ENCODE data around the gene AJAP1.

Gene AJAP1

GRCh38 chr1:4631321-4631720 lies 23.1 kb upstream of the AJAP1 start:
- no peak for DNase-seq

GRCh38 chr1:4633346-4633745 lies 21.1 kb upstream of the AJAP1 start:
- DNase-seq: no peak

- DNase-seq: no peak
Measured at GRCh38 chr1:4634156-4634792, 20.1 kb upstream of the AJAP1 start.

DNA sequence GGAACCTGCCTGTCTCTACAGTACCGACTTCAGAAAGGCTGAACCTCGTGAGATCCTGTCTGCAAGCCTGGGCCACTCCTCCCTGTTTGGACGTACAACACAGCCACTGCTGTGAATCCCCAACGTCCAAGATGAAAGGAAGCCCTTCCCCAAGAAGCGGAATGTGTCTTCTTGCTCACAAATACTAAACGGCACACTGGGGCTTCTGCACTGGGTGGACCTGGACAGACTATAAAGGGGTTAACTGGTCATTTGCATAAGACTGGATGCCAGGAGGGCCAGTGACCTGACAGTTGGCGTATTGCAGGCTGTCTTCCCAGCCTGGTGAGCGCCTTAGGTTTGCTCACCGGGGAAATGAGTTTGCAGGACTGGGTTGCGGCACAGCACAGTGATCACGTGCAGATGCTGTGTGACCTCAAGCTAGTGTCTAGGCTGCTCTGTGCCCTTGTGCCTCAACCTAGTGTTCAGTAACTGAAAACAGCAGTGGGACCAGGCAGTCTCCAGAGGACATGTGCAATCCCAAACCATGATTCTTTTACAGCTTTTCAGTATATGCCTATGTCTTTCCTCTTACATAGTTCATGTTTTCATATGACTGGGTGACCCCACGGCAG lies 19.5 kb upstream of the AJAP1 start:
- no peak for DNase-seq

DNA sequence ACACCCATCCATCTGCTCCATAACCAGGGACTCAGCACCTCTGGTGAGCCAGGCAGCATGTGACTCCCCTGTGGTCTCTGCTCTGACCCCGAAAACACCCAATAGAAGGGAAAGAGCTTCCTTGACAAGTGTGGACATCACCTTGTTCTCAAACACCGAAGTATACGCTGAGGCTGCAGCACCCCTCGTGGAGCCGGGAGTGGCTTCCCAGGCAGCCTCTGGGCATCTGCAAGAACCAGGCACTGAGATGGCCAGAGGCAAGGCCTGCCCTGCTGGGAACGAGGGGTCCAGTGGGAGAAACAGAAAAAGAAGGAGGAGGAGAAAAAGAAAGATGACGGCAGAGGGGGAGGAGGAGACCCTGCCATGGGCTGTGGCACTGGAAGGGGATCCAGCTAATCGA lies 18.2 kb upstream of the AJAP1 start:
- DNase-seq: no peak

DNA sequence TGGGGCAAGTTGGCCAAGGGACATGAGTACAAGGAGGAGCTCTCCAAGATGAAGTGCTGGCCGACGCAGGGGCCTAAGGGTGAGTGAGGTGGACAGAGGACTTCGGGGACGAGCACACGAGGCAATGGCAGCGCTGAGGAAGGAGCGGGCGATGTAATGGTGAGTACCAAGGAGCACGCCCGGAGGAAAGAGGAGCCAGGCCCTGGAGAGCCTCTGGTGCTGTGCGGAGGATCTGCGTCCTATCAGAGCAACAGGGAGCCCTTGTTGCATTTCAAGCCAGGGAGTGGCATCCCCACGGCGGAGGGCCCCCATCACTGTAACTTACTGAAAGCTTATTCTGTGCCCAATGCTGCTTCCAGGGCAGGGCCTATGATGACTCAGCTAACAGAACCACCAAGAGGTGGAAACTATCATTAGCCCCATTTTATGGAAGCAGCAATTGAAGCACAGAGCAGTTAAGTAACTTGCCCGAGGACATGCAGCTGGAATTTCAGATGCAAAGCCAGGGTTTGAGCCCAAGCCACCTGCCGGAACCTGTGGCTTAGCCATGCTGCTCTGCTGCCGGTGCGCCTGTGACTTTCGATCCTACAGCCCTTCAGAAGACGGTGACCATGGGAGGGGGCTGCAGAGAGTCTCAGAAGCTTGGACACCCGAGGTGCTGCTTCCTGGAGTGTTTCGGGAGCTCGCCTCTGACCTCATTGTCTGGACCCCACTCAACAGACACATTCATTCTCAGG lies 17.6 kb upstream of the AJAP1 start:
- no peak for DNase-seq

DNA sequence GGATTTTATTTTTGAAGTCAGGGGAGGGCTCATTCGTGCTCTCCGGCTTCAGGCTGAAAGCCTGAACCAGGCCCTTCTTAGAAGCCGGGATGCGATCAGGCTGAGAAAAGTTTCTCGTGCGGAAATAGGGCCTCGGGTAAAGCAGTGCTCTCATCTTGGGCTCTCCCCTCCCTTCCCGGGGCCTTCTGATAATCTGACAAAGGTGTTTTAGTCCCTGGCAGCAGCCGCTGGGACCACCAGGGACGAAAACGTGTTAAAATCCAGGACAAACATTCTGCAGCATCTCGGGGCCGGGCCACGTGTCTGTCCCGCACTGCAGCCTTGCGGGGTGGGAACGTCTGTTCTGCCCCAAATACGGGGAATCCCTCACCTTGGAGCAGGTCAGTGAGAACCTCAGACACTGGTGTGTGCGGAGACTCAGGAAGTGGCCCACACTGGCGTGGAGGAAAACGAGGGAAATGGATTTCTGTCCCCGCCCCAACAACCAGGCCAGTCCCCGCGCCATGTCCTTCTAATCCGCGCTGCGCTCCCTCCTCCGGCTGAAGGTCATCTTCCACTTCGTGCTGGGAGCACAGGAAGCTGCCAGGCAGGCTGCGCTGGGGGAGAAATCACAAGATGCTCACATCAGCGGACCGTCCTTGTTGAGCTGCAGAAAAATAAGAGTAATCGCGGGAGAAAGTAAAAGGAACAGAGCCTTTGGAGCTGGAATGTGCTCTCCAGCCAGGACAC lies 16.6 kb upstream of the AJAP1 start:
- DNase-seq: no peak

DNA sequence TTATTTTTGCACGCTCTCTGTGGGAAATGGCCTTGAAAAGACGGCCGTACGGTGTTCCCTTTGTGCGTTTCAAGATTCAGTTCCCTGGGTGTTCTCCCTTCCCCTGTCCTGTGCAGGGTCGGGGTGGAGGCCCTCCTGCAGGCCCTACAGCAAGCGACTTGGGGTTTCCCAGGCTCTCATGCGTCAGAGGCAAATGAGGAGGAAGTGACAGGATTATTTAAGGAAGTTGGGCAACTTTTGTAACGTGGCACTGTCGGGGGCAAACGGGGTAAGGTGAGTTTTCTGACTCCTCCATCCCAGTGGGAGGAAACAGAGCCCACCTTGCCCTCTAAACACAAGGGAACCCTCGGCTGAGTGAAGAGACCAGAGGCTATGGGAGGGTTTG lies 16.1 kb upstream of the AJAP1 start:
- no peak for DNase-seq

DNA sequence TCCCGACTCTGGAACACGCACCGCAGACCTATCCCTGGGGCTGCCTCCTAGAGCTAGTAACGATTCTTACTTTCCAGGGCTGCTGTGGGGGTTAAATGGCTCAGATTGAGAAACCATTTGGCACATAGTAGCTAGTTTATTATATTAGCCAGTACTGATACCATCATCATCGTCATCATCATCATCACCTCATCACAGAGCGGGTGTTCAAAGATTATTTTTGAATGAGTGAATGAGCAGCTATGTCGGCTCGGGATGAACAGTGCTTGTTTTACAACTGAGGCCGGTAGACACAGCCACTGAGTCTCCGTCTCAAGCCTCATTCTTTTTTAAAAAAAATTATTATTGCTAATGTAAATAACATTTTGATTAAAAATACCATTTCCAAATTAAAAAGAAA lies 13.5 kb upstream of the AJAP1 start:
- DNase-seq: no peak

GRCh38 chr1:4647391-4647790 lies 7.0 kb upstream of the AJAP1 start:
- no peak for DNase-seq

GRCh38 chr1:4648657-4649056 lies 5.8 kb upstream of the AJAP1 start:
- DNase-seq: no peak

- DNase-seq: no peak
Measured at GRCh38 chr1:4650481-4650880, 3.9 kb upstream of the AJAP1 start.

DNA sequence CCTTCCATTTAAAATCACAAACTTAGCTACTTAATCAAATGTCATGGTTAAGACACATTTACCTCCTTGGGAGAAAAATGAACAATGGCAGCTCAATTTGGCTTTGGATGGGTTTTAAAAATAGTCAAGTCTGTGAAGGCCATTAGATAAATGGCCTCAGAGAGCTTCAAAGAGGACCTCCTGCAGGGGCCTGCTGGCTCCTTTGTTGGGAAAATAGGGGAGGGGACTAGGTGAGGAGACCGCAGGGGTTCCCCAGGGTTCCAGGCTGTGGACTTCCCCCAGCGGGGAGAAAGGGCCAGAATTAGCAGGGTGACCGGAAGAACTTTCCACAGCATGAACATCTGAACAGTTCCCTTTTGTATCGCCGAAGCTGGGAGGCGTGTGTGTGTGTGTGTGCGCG lies 3.4 kb upstream of the AJAP1 start:
- no peak for DNase-seq

DNA sequence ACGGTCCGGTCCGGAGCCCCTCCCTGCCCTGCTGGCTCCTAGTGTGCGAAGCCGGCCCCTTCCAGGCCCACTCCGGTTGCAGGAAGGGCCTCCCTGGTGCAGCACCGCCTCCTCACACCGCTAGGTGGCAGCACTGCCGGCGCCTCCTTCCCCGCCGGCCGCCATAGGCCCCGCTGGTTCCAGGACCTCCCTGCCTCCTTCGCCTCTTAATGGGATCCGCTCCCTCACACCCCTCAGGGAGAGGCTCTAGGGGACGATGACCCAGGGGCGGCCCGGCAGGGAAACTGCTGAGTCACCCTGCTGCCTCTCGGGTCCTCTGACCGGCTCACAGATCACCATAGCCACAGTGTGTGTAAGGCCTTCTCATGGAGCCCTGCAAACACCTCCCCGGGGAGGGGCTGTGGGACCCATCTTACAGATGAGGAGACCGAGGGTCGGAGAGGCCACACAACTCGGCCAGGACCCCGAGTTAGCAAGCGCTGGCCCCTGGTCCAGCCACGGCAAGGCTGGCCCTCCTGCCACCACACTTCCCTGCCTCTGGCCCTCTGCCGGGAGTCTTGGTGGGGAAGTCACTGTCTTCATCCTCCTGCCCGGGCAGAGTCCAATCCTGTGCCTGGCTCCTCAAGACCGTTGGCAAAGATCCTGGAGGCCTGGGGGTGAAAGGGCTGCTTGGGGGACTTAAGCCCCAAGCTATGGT lies 1.6 kb upstream of the AJAP1 start:
- DNase-seq: no peak

DNA sequence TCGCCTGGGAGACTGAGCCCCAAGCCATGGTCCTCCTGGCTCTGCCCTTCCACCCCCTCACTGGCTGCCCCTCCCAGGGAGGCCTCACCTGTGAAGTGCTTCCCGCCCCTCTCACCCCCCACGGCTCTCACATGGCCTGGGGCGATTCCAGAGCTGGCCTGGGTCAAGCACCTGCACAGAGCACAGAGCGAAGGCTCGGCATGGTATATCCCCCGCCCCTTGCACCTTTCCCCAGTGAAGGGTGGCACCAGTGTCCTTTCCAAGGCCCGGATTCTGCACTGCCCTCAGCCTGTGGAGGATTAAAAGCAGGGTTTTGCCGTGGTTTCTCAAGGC lies 1.1 kb upstream of the AJAP1 start:
- DNase-seq: no peak

DNA sequence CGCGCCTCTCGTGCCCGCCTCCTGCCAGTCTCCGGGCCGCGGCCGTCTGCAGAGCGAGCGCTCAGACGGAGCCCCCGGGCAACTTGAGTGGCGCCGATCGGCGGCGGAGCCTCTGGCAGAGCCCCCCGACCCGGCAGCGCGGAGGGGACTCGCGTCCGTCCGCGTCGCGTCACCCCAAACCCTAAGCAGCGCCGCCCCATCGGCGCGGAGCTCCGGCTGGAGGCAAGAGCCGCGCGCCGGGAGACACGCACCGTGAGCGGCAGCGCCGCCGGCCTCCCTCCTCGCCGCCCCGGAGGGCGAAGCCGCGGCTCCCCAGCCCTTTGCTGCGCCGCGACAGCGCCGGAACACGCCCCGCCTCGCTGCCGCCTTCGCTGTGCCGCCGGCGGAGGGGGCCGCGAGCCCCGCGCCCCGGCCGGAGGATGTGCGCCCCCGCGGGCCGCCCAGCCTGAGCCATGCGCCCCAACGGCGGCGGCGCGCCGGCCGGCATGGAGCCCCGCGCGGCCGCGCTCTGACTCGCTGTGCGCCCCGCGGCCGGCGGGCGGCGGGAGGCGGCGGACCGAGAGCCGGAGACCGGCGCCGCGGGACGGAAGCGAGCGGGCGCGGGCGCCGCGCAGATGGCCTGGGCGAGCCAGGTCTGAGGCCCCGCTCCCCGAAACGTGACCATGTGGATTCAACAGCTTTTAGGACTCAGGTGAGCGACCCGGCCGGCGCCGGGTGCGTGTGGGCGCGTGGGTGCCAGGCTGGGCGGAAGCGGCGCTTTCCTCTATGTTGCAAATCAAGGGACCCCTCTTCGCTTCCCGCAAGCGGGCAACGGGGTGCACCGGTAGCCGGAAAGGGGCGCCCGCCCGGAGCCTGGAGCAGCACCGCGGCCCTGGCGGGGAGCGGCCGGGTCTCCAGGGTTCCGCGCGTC lies 610 bp downstream of the AJAP1 start:
- DNase-seq: no peak

- no peak for DNase-seq
Measured at GRCh38 chr1:4655674-4656532, 1.5 kb downstream of the AJAP1 start.

DNA sequence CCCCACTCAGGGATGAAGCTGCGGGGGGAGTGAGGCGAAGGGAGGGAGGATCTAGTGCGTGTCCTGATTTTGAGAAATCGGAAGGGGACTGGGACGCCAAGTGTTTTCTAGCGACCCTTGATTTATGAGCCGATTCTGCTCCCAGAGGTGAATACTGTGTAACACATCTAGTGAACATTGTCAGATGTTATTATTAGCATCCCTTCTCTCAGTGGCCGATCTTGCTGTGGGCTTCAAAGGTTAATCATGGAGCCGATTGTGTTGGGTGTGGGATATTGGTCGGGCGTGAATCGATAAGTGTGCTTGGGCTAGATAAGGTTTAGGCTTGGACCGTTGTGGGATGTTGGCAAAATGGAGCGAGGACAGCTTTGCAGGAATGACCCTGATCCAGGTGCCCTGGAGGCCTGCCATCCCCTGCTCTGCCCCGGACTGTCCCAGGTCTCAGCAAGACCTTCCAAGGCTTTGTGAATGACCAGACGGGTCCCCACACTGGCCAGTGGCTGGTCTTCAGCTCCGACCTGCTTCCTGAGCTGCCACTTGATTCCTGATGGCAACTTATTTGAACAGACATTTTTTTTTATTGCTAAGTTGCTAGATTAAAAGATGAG lies 2.2 kb downstream of the AJAP1 start:
- no peak for DNase-seq

DNA sequence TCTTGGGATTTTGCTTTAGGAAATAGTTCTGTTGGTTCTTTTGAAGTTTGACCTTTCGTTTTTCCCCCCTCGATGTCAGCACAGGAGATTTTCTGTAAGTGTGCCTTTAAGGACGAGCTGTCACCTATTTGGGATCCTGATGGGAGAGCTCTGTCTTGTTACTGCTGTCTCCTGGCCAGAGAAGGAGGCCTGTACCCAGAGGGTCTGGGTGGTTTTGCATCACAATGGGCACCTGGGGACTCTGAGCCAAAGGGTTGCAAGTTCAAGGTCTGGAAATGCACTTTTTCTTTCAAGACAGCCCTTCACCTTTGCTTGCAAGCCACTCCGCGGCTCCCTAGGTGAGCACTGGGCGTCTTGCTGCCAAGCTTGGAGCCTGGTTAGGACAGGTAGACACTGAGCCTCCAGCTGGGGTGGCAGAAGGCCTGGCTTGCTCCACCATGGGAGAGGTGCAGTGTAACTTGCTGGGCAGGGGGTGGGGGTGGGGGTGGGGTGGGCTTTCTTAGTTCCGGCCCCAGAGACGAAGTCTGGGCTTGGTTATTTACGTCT lies 2.9 kb downstream of the AJAP1 start:
- DNase-seq: no peak

GRCh38 chr1:4657960-4658541 lies 3.6 kb downstream of the AJAP1 start:
- no peak for DNase-seq
